ENCODE data around the gene CLASP1.

CLASP1 gene

GRCh38 chr2:121330921-121331320, 318.3 kb downstream of the CLASP1 start:
- Histone ChIP-seq H3K27ac (no peak overlapping the region), H3K27me3 (no peaks in the 10 kb centered on the region), H3K36me3 (no peaks in the 10 kb centered on the region), H3K9me3 (no peaks in the 10 kb centered on the region), H3K4me3 (no peak overlapping the region), H3K4me1 (no peaks in the 10 kb centered on the region)
- intact Hi-C loops (cut with DNase I; ENCODE audit: low total_unique reads): no loop called here
- DNase-seq: peak in 1 of 2 donors; percentile 37
- TF ChIP-seq CTCF (IDR thresholded peaks at IDR 0.05): no peak

- TF ChIP-seq CTCF (IDR thresholded peaks at IDR 0.05): no peak
- peak in 1 of 2 donors; percentile 33 for DNase-seq
- no peak overlapping the region for H3K4me3 ChIP-seq
- intact Hi-C loops (cut with DNase I; ENCODE audit: low total_unique reads): no loop called here
- no peaks in the 10 kb centered on the region for H3K4me1 ChIP-seq
- H3K27ac ChIP-seq: no peak overlapping the region
- no peaks in the 10 kb centered on the region for H3K27me3 ChIP-seq
- no peaks in the 10 kb centered on the region for H3K9me3 ChIP-seq
- H3K36me3 ChIP-seq: no peaks in the 10 kb centered on the region
These were observed 319.5 kb downstream of the CLASP1 start for GRCh38 chr2:121329786-121330185.

GRCh38 chr2:121326628-121327027, 322.6 kb downstream of the CLASP1 start:
- no peak overlapping the region for H3K4me3 ChIP-seq
- no peaks in the 10 kb centered on the region for H3K9me3 ChIP-seq
- H3K27me3 ChIP-seq: peaks cover 0 to 4% of the 10 kb centered on the region in 2 donors
- no peak for TF ChIP-seq CTCF (IDR thresholded peaks at IDR 0.05)
- DNase-seq: peak in 1 of 2 donors; percentile 20
- H3K27ac ChIP-seq: no peak overlapping the region
- H3K36me3 ChIP-seq: no peaks in the 10 kb centered on the region
- intact Hi-C loops (cut with DNase I; ENCODE audit: low total_unique reads): no loop called here
- H3K4me1 ChIP-seq: no peaks in the 10 kb centered on the region

GRCh38 chr2:121324601-121325000, 324.7 kb downstream of the CLASP1 start:
- H3K27ac ChIP-seq: no peak overlapping the region
- no peak overlapping the region for H3K4me3 ChIP-seq
- no peaks in the 10 kb centered on the region for H3K9me3 ChIP-seq
- peak in 1 of 2 donors; percentile 20 for DNase-seq
- TF ChIP-seq CTCF (IDR thresholded peaks at IDR 0.05): no peak
- peaks cover 0 to 10% of the 10 kb centered on the region in 2 donors for H3K27me3 ChIP-seq
- intact Hi-C loops (cut with DNase I; ENCODE audit: low total_unique reads): no loop called here
- H3K36me3 ChIP-seq: no peaks in the 10 kb centered on the region
- H3K4me1 ChIP-seq: no peaks in the 10 kb centered on the region

GRCh38 chr2:121321476-121321875, 327.8 kb downstream of the CLASP1 start:
- no peak overlapping the region for H3K4me3 ChIP-seq
- peaks cover 0 to 10% of the 10 kb centered on the region in 2 donors for H3K27me3 ChIP-seq
- H3K36me3 ChIP-seq: no peaks in the 10 kb centered on the region
- no peak for DNase-seq
- no peaks in the 10 kb centered on the region for H3K4me1 ChIP-seq
- TF ChIP-seq CTCF (IDR thresholded peaks at IDR 0.05): no peak
- intact Hi-C loops (cut with DNase I; ENCODE audit: low total_unique reads): no loop called here
- H3K27ac ChIP-seq: no peak overlapping the region
- H3K9me3 ChIP-seq: no peaks in the 10 kb centered on the region

- no peaks in the 10 kb centered on the region for H3K4me1 ChIP-seq
- H3K27me3 ChIP-seq: peaks cover 0 to 10% of the 10 kb centered on the region in 2 donors
- H3K4me3 ChIP-seq: no peak overlapping the region
- H3K36me3 ChIP-seq: no peaks in the 10 kb centered on the region
- no peak overlapping the region for H3K27ac ChIP-seq
- intact Hi-C loops (cut with DNase I; ENCODE audit: low total_unique reads): no loop called here
- H3K9me3 ChIP-seq: no peaks in the 10 kb centered on the region
- no peak for DNase-seq
- TF ChIP-seq CTCF (IDR thresholded peaks at IDR 0.05): no peak
These were observed 329.3 kb downstream of the CLASP1 start for GRCh38 chr2:121319941-121320340.
